Measurements from ENCODE around the gene ATOX1.

DNA sequence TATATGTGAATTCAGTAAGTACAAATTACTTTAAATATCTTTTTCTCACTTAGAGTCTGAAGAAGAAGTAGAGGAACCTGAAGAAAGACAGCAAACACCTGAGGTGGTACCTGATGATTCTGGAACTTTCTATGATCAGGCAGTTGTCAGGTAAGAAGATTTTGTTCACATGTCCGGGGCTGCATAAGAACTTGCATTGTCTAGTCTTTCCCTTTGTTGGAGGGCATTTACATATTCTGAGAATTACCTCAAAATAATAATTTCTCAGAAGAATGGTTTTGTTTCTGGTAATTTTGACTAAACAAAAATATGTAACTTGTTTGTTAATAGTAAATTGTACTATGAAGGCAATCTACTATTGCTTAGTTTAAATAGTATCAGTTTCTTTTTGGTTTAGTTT, 37.0 kb upstream of the ATOX1 start:
- TF ChIP-seq, protein P1, sequence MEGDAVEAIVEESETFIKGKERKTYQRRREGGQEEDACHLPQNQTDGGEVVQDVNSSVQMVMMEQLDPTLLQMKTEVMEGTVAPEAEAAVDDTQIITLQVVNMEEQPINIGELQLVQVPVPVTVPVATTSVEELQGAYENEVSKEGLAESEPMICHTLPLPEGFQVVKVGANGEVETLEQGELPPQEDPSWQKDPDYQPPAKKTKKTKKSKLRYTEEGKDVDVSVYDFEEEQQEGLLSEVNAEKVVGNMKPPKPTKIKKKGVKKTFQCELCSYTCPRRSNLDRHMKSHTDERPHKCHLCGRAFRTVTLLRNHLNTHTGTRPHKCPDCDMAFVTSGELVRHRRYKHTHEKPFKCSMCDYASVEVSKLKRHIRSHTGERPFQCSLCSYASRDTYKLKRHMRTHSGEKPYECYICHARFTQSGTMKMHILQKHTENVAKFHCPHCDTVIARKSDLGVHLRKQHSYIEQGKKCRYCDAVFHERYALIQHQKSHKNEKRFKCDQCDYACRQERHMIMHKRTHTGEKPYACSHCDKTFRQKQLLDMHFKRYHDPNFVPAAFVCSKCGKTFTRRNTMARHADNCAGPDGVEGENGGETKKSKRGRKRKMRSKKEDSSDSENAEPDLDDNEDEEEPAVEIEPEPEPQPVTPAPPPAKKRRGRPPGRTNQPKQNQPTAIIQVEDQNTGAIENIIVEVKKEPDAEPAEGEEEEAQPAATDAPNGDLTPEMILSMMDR (IDR thresholded peaks at IDR 0.05), result no peak
- TF ChIP-seq POLR2A (IDR thresholded peaks at IDR 0.05), result no peak
- no peak for TF ChIP-seq POLR2AphosphoS5 (IDR thresholded peaks at IDR 0.05)
